Suppressor macrophage (primary cell): ENCODE measurements around the gene GNA12.
A peak's percentile ranks its signal among the peaks of the same experiment; 100 is the strongest.
"Not testable (repeated sequence)": the region's sequence is repeated elsewhere in the genome, so short reads cannot be mapped to it uniquely, and the experiment has no call there.

Experiments used
- DNase-seq, 4 experiments: peaks; one replicate each; pipeline ENCODE4 v3.0.0-alpha.2; 2020 to 2022

The GNA12 gene

GRCh38 chr7:2725178-2726105 lies 118.7 kb downstream of the GNA12 start:
- DNase-seq: no peak

GRCh38 chr7:2724453-2725177 lies 119.5 kb downstream of the GNA12 start:
- no peak for DNase-seq

- not testable (repeated sequence) for DNase-seq
These were observed 120.1 kb downstream of the GNA12 start for GRCh38 chr7:2724036-2724435.

- no peak for DNase-seq
These were observed 120.8 kb downstream of the GNA12 start for GRCh38 chr7:2723138-2723850.

- no peak for DNase-seq
These were observed 121.5 kb downstream of the GNA12 start for GRCh38 chr7:2722591-2722990.

GRCh38 chr7:2721842-2722241 lies 122.3 kb downstream of the GNA12 start:
- no peak for DNase-seq

GRCh38 chr7:2720024-2720423 lies 124.1 kb downstream of the GNA12 start:
- DNase-seq: no peak

DNA sequence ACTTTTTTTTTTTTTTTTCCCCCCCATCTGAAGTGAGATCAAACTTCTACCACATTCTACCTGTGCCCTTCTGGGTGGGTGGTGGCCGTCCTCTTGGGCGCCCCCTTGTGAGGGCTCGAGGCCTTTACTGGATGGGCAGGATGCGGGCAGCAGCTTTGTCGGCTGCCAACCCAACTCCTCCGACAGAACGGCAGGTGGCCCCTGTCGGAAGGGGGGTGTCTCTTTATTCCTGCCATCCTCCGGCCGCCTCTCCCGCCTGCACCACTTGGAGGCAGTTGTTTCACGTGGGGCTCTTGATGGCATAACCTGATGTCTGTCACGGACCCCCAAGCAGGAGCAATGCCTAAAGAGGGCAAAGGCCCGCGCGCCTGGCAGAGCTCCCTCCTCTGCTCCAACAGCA lies 125.1 kb downstream of the GNA12 start:
- DNase-seq: peak in 2 of 4 experiments; percentile 51 to 59

DNA sequence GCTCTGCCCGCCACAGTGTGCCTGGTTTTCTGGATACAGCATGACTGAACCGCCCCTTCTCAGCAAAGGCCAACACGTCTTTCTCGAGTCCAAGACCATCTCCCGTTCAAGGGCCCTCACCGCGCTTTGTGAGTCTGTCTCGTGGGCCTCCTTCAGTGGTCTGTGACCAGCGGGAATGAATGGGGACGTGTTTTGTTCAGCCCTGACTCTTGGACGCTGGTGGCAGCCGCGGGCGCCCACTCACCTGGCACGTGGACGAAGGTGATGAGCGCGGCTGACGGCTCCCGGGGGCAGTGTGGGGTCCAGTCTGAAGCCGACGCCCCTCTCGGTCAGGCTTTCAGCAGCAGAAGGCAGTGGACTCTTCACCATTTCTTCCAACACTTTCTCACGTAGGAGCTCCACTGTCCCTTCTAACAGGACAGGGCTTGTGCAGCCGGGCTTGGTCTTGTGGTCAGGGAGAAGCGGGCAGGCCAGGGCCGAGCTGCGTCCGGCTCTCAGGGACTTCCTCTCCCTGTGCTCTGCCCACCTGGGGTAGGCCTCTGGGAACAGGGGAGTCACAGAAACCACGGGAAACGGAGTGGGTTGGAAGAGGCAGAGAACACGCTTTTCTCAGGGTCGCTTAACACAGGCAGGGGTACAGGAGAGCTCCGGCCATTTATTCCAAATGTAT lies 125.7 kb downstream of the GNA12 start:
- peak in 1 of 4 experiments; percentile 57 for DNase-seq

GRCh38 chr7:2717293-2718261 lies 126.5 kb downstream of the GNA12 start:
- peak in 2 of 4 experiments; percentile 46 to 50 for DNase-seq

- DNase-seq: no peak
These were observed 127.2 kb downstream of the GNA12 start for GRCh38 chr7:2716906-2717292.

DNA sequence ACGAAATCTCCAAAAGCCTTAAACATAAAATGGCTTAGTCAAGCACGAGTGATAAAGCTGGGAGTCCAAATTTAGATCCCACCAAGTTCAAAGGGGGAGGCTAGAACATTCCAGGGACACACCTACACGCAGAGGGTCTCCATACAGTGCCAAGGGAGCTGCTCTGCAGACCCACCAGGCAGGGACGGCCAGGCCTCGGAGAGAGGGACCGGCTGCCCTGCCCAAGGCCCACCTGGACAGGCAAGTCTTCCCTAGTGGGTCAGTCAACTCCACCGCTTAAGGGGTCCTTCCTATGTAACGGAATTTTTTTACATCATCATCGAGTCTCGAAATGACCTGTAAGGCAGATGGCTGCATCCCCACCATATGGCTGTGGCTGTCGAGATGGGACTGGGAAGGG lies 127.6 kb downstream of the GNA12 start:
- DNase-seq: no peak

DNA sequence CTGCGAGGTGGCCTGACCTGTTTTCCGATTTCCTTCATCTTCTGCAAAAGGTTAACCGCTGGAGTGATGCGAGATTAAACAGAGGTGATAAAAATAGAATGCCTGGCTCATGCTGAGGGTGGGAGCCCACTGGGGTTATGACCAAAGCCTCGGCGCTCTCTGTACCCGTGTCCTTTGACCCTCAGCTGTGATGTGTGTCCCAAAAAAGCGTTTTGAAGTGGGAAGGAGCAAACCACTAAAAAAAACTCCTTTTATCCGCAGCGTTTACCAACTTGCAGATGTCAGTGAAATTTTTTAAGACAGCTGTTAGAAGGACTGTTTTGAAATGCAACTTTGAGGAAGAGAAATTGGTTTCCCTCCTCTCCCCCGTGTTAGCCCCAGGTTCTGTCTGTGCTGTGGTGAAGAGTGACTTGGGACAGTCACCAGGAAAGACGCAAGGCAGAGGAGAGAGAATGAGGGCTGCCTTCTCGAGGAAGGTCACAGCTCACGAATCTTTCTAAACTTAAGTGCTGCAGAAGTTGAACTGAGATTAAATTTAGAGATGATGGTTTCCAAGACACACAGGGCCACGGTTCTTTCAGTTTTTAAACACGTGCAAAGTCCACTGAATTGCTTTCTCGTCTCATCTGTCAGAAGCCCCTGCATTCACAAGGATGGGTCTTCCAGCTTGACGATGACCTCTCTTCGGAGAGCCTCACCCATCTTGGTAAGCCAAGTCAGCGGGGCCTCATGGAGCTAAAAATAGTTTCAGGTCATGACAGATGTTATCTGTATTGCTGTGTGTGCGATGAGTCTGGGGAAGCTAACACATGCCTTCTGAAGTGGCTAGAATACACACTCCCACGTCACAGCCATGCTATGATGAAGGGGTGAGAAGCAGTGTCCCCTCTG lies 128.5 kb downstream of the GNA12 start:
- DNase-seq: peak; percentile 84 to 94 (median 86)

GRCh38 chr7:2714636-2715035 lies 129.5 kb downstream of the GNA12 start:
- no peak for DNase-seq

DNA sequence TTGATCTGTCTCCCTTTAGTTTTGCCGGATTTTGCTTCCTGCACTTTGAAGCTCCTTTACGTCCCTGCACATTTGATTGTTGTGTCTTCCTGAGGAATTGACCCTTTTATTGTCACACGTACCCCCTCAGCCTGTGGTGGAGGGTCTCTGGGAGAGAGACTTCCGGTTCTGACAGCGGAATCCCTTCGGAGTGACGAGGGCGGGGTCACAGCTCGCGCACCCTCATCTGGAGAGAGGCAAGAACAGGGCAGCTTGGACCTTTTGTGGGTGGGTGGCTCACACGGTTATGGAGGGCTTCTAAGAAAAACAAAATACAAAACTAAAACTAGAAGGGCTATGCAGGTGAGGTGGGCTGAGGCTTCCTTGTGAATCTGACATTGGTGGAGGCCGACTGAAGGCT lies 130.1 kb downstream of the GNA12 start:
- no peak for DNase-seq

DNA sequence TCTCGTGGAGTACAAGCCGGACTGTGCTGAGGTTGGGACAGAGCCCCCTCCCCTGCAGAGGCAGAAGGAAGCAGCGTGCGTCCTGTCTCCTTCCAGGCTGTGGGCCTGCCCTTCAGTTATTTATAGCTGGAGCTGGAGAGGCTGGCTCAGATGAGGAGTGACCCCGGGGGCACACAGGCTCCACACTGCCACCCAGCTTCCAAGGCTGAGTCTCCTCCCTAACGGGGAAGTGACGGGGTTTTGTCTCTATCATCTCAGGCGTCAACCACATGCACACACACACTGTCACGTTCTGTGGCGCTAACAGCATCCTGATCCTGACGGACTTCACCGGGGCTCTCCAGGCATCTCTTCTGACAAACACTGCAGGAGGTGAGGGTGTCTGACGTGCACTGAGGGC lies 130.7 kb downstream of the GNA12 start:
- peak; percentile 39 to 63 (median 51) for DNase-seq

- no peak for DNase-seq
These were observed 132.0 kb downstream of the GNA12 start for GRCh38 chr7:2711895-2712675.

GRCh38 chr7:2710901-2711551 lies 133.1 kb downstream of the GNA12 start:
- DNase-seq: peak; percentile 38 to 68 (median 42)

DNA sequence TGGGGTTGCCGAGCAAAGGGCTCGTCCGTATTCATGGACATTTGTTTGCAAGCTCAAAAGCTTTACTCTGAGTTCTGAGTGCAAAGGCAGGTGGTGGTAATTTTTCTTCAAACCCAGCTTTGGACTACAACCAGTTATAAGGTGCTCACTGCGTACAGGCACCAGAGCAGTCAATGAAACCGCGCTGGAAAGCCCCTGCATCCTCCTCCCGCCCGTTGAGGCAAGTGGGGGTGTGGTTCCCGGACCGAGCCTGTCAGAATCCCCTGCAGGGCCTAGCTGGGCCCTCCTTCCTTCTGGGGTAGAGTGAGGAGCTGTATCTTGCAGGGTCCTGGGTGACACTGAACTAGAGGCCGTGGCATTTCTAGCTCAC lies 133.8 kb downstream of the GNA12 start:
- no peak for DNase-seq
